GM12878 (cell line): ENCODE measurements around the gene ZNF783. TPM values are rescaled to one million over a fixed set of nuclear protein-coding genes. Genes with fewer than 3 reads are reported as not detected.

Source experiments
- ATF7 ChIP-seq: fragments of 450-650 bp; IDR thresholded peaks from 2 replicates; pipeline ENCODE4 v1.6.1; 2016; ENCODE audit warnings: low read depth, mild to moderate bottlenecking
- BRCA1 ChIP-seq: IDR thresholded peaks from 2 replicates; pipeline ENCODE4 v1.6.1; 2011; ENCODE audit warnings: low read depth, low read length, improper control_type of control experiment
- DPF2 ChIP-seq: fragments of 450-650 bp; IDR thresholded peaks from 2 replicates; pipeline ENCODE4 v1.6.1; 2017; ENCODE audit warnings: mild to moderate bottlenecking
- EP300 ChIP-seq, 2 experiments: fragments of 150-350 bp in 1 of 2; IDR thresholded peaks; 2 replicates each; pipeline ENCODE4 v1.6.1; 2011 to 2012; ENCODE audit warnings: low read depth in 2 of 2, low read length in 2 of 2, borderline replicate concordance in 1 of 2, improper control_type of control experiment in 1 of 2, inconsistent platforms in 1 of 2; ENCODE audit not compliant: control insufficient read depth in 1 of 2
- FOS ChIP-seq: IDR thresholded peaks from 3 replicates; pipeline ENCODE4 v1.6.1; 2011; ENCODE audit warnings: borderline replicate concordance; ENCODE audit not compliant: insufficient read length; ENCODE audit errors: extremely low read depth
- IKZF1 ChIP-seq: fragments of 450-650 bp; conservative IDR thresholded peaks from 2 replicates; pipeline ENCODE4 v1.6.1; 2017; ENCODE audit warnings: antibody characterized with exemption, mild to moderate bottlenecking
- KDM1A ChIP-seq: fragments of 200-600 bp; sonication (generic); IDR thresholded peaks from 2 replicates; pipeline ENCODE4 v1.6.1; 2016; ENCODE audit warnings: borderline replicate concordance
- POLR2AphosphoS5 ChIP-seq: IDR thresholded peaks from 2 replicates; pipeline ENCODE4 v1.6.1; 2011; ENCODE audit warnings: mild to moderate bottlenecking, low read length, inconsistent platforms
- RUNX3 ChIP-seq: IDR thresholded peaks from 2 replicates; pipeline ENCODE4 v1.6.1; 2012; ENCODE audit warnings: low read length, inconsistent platforms
- SMC3 ChIP-seq: IDR thresholded peaks from 2 replicates; pipeline ENCODE4 v1.6.1; 2011; ENCODE audit warnings: low read length, improper control_type of control experiment, borderline replicate concordance
- TCF3 ChIP-seq: IDR thresholded peaks from 2 replicates; pipeline ENCODE4 v1.6.1; 2012; ENCODE audit warnings: low read depth, mild to moderate bottlenecking, low read length, borderline replicate concordance; ENCODE audit not compliant: insufficient read depth
- polyA plus RNA-seq, 11 experiments: library from polyadenylated mRNA; depleted of rRNA in 4 of 11; unstranded in 6 of 11; stranded (reverse) in 5 of 11; fragments of >200 nt; fragmentation: Nextera tagmentation in 4 of 11; fragmentation: Illumina TruSeq in 1 of 11; extraction: Ambion mirVana in 4 of 11; extraction: Trizol in 1 of 11; gene quantifications; 1 replicate in 1 of 11; 2 replicates in 10 of 11; pipeline versions ENCODE4 v1.2.1 to v1.2.3, GENCODE V29; 2011 to 2016; ENCODE audit warnings: inconsistent platforms in 2 of 11, missing spikeins in 2 of 11, low read depth in 1 of 11
- total RNA-seq, 4 experiments: library from RNA; depleted of rRNA in 3 of 4; stranded (reverse); fragments of >200 nt in 3 of 4; fragmentation: Illumina TruSeq in 1 of 4; extraction: Trizol in 1 of 4; gene quantifications; 2 replicates each; pipeline versions ENCODE4 v1.2.1 to v1.2.3, GENCODE V29; 2013 to 2021
- TF ChIP-seq, protein P1 (sequence below): IDR thresholded peaks from 2 replicates; pipeline ENCODE4 v1.6.1; 2012; ENCODE audit warnings: low read depth, low read length, improper control_type of control experiment
- TF ChIP-seq, protein P2 (sequence below): fragments of 450-650 bp; IDR thresholded peaks from 2 replicates; pipeline ENCODE4 v1.6.1; 2017; ENCODE audit warnings: mild to moderate bottlenecking
- TF ChIP-seq, protein P3 (sequence below): fragments of 450-650 bp; IDR thresholded peaks from 2 replicates; pipeline ENCODE4 v1.6.1; 2016; ENCODE audit warnings: mild to moderate bottlenecking
- TF ChIP-seq, protein P4 (sequence below): fragments of 450-650 bp; formaldehyde crosslinking; IDR thresholded peaks from 2 replicates; pipeline ENCODE4 v1.4.0; 2022; ENCODE audit warnings: mild to moderate bottlenecking, moderate library complexity
- TF ChIP-seq, protein P5 (sequence below): fragments of 450-650 bp; IDR thresholded peaks from 2 replicates; pipeline ENCODE4 v1.6.1; 2017; ENCODE audit warnings: borderline replicate concordance
- TF ChIP-seq, protein P6 (sequence below): IDR thresholded peaks from 2 replicates; pipeline ENCODE4 v1.6.1; 2011; ENCODE audit warnings: low read depth, low read length, improper control_type of control experiment, borderline replicate concordance
- TF ChIP-seq, protein P7 (sequence below): IDR thresholded peaks from 2 replicates; pipeline ENCODE4 v1.6.1; 2012; ENCODE audit warnings: low read depth, low read length, improper control_type of control experiment

The ZNF783 gene
- total and polyA plus RNA-seq, 10 of the 15 experiments (the other 5 are each of a cell fraction or from before 2014, with no cell fraction given): 2.0 to 14.4 (median 6.4) TPM

DNA sequence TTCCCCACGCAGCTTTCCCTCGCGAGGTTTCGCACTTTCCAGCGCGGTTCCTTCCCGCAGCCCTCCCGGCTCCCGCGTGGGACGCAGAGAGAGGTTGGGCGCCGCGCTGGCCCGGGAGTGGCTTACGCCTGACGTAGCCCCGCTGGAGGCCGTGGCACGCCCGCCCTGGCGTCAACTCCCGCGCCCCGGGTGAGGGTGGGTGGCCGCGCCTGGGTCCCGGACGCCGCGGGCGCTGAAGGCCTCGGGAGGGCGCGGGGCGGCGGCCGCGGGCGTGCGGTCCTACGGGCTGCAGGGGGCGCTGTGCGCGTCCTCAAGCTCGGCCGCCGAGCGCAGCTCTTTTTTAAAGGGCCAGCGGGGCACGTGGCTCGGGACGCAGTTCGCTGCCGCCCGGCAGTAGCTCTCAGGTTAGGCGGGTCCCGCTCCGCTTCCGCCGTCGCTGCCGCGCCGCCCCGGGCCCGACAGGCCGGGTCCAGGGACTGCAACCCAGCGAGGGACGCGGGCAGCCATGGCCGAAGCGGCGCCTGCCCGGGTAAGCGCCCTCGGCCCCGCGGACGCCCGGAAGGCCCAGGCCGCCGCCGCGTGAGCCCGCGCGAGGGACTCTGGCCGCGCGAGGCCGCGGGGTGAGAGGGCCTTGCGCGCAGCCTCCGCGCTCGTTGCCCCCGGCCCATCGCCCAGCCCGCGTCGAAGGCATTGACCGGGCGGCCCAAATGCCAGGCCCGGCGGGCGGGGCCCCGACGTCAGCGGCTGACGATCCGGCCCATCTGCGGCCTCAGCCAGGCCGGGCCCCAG is at the start of gene ZNF783 (continued):
- TF ChIP-seq, protein P1, sequence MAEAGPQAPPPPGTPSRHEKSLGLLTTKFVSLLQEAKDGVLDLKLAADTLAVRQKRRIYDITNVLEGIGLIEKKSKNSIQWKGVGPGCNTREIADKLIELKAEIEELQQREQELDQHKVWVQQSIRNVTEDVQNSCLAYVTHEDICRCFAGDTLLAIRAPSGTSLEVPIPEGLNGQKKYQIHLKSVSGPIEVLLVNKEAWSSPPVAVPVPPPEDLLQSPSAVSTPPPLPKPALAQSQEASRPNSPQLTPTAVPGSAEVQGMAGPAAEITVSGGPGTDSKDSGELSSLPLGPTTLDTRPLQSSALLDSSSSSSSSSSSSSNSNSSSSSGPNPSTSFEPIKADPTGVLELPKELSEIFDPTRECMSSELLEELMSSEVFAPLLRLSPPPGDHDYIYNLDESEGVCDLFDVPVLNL: no peak
- TF ChIP-seq, protein P2, sequence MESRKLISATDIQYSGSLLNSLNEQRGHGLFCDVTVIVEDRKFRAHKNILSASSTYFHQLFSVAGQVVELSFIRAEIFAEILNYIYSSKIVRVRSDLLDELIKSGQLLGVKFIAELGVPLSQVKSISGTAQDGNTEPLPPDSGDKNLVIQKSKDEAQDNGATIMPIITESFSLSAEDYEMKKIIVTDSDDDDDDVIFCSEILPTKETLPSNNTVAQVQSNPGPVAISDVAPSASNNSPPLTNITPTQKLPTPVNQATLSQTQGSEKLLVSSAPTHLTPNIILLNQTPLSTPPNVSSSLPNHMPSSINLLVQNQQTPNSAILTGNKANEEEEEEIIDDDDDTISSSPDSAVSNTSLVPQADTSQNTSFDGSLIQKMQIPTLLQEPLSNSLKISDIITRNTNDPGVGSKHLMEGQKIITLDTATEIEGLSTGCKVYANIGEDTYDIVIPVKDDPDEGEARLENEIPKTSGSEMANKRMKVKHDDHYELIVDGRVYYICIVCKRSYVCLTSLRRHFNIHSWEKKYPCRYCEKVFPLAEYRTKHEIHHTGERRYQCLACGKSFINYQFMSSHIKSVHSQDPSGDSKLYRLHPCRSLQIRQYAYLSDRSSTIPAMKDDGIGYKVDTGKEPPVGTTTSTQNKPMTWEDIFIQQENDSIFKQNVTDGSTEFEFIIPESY: no peak
- TF ChIP-seq IKZF1 (peak; percentile 88), KDM1A (no peak), ATF7 (no peak), EP300 (IDR thresholded peaks at IDR 0.05; ENCODE audit: borderline replicate concordance in 1 of 2, control insufficient read depth in 1 of 2, low read depth in 2 of 2, low read length in 2 of 2) (no peak), POLR2AphosphoS5 (peak; percentile 47; the same call in 1 of the 2 replicates), TCF3 (no peak; the same call in 1 of the 2 replicates), BRCA1 (no peak), FOS (no peak), DPF2 (peak; percentile 91), RUNX3 (0 out of 2 replicates have a peak, but pooled peaks have one; percentile 21), SMC3 (0 out of 2 replicates have a peak, but pooled peaks have one; percentile 21)
- TF ChIP-seq, protein P3, sequence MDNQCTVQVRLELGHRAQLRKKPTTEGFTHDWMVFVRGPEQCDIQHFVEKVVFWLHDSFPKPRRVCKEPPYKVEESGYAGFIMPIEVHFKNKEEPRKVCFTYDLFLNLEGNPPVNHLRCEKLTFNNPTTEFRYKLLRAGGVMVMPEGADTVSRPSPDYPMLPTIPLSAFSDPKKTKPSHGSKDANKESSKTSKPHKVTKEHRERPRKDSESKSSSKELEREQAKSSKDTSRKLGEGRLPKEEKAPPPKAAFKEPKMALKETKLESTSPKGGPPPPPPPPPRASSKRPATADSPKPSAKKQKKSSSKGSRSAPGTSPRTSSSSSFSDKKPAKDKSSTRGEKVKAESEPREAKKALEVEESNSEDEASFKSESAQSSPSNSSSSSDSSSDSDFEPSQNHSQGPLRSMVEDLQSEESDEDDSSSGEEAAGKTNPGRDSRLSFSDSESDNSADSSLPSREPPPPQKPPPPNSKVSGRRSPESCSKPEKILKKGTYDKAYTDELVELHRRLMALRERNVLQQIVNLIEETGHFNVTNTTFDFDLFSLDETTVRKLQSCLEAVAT: no peak
- TF ChIP-seq, protein P4, sequence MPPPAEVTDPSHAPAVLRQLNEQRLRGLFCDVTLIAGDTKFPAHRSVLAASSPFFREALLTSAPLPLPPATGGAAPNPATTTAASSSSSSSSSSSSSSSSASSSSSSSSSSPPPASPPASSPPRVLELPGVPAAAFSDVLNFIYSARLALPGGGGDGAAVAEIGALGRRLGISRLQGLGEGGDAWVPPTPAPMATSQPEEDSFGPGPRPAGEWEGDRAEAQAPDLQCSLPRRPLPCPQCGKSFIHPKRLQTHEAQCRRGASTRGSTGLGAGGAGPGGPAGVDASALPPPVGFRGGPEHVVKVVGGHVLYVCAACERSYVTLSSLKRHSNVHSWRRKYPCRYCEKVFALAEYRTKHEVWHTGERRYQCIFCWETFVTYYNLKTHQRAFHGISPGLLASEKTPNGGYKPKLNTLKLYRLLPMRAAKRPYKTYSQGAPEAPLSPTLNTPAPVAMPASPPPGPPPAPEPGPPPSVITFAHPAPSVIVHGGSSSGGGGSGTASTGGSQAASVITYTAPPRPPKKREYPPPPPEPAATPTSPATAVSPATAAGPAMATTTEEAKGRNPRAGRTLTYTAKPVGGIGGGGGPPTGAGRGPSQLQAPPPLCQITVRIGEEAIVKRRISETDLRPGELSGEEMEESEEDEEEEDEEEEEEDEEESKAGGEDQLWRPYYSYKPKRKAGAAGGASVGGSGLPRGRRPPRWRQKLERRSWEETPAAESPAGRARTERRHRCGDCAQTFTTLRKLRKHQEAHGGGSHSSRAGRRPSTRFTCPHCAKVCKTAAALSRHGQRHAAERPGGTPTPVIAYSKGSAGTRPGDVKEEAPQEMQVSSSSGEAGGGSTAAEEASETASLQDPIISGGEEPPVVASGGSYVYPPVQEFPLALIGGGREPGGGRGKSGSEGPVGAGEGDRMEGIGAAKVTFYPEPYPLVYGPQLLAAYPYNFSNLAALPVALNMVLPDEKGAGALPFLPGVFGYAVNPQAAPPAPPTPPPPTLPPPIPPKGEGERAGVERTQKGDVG (CRISPR knock-in tag): no peak
- TF ChIP-seq, protein P5, sequence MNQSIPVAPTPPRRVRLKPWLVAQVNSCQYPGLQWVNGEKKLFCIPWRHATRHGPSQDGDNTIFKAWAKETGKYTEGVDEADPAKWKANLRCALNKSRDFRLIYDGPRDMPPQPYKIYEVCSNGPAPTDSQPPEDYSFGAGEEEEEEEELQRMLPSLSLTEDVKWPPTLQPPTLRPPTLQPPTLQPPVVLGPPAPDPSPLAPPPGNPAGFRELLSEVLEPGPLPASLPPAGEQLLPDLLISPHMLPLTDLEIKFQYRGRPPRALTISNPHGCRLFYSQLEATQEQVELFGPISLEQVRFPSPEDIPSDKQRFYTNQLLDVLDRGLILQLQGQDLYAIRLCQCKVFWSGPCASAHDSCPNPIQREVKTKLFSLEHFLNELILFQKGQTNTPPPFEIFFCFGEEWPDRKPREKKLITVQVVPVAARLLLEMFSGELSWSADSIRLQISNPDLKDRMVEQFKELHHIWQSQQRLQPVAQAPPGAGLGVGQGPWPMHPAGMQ: peak; percentile 39; the same call in 1 of the 2 replicates
- TF ChIP-seq, protein P6, sequence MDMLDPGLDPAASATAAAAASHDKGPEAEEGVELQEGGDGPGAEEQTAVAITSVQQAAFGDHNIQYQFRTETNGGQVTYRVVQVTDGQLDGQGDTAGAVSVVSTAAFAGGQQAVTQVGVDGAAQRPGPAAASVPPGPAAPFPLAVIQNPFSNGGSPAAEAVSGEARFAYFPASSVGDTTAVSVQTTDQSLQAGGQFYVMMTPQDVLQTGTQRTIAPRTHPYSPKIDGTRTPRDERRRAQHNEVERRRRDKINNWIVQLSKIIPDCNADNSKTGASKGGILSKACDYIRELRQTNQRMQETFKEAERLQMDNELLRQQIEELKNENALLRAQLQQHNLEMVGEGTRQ: peak; percentile 62
- TF ChIP-seq, protein P7, sequence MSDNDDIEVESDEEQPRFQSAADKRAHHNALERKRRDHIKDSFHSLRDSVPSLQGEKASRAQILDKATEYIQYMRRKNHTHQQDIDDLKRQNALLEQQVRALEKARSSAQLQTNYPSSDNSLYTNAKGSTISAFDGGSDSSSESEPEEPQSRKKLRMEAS: peak; percentile 96
